DMS 273 (cell line): Measurements from ENCODE around the gene TMA16.

Experiments
- DNase-seq: peaks from one replicate; lab custom pipeline; 2025; ENCODE audit not compliant: unreplicated experiment; lab: John Stamatoyannopoulos, UW

The TMA16 gene

DNA sequence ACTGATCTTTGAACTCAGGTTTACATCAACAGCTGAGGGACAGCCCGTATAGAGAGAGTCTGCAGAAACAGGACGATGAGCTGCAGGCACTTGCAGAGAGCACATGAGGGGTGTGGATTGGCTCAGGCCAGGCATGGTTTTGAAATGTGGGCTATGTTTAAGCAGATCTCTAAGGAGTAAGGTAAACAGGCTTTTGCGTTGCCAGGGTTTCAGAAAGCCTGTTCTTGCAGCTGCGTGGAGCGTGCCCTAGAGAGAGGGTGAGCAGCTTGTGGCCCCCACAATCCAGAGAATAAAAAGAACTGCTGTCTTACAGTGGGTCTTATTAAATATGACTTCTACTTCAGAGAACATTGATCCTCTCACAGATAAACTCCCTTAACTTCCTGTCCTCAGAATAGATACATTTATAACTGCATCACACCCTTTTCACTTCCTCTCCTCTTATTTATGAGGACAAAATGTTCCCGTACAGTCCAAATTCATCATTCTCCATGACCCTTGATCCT, 64.1 kb downstream of the TMA16 start:
- no peak for DNase-seq

GRCh38 chr4:163562496-163562895, 68.0 kb downstream of the TMA16 start:
- no peak for DNase-seq

GRCh38 chr4:163563592-163563991, 69.1 kb downstream of the TMA16 start:
- DNase-seq: no peak

GRCh38 chr4:163564221-163564720, 69.8 kb downstream of the TMA16 start:
- DNase-seq: no peak

GRCh38 chr4:163565226-163566135, 71.0 kb downstream of the TMA16 start:
- no peak for DNase-seq

DNA sequence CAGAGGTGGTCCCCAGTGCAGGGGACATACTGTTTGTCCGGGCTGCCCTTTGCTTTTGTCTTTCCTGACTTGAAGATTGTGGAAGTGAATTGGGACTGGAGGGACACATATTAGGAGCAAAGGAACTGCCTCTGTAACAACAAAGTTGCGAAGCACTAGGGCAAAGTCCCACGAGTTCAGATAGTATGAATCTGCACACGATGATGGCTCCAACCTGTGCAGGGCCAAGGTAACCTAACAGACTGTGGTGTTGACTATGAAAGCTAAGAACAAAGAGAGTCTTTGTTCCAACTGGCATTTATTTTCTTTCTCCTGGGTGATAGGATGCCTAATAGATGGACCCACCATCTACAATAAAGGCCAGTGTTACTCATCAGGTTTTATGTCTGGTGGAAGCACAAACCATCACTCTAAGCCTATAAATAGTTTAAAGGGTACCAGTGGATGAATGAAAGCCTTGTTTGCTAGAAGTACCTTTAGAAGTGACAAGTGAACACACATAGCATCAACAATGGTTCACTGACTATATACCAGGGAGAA, 71.8 kb downstream of the TMA16 start:
- no peak for DNase-seq

DNA sequence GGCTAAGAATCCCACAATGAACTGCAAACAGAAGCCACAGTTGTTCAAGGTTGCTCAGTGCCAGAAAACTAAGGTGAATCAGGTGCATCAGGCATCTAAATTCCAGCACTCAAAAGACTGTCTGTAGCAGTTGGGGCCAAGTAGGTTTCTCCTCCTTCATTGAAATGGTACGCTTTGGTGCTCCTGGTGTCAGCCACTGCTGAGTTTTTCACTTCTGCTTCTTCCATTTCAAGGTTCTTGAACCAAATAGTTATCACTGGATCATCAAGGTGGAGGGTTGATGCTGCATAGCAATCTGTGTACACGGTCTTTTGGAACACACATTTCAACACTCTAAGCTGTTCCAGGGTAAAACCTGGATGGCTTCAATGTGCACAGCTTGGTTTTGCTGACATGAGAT, 74.4 kb downstream of the TMA16 start:
- DNase-seq: no peak
